NCI-H2081 (cell line): ENCODE results near the gene LZTS2.

ENCODE experiments used
- DNase-seq, 2 experiments: peaks; one replicate each; lab custom pipeline; 2025; lab: John Stamatoyannopoulos, UW

LZTS2 gene

DNA sequence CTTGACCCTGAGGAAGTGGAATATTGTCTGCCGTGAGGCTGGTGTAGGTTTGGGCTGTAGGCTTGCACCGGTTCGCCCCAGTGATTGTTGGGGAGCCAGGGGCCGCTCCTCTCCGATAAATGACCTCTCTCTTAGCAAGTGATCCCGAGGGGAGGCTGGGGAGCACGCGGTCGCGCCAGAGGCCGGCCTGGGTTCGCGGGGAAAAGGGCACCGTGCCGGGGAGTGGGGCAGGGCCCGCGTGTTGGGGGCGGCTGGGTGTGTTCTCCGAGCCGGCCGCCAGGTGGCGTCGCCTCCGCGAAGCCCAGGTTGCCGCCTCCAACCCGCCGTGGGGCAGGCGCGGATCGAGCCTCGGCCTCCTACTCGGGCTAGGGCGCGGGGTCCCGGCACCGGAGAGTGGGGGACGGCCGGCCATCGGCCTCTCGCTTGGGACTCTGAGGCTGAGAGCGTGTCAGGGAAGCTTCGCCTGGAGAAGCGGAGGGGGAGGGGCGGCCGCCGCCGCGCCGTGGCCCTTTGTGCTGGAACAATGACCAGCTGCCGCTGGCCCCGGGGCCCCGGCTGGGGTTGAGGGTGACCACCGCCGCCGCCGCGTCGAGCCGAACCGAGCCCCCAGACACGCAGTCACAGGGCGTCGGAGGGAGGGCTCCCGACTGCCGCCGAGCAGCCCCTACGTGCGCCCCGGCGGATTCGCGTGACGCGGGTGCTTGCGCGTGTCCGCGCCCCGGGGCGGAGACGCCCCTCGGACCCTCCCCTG, 442 bp upstream of the LZTS2 start:
- DNase-seq, result peak; percentile 43 to 56

DNA sequence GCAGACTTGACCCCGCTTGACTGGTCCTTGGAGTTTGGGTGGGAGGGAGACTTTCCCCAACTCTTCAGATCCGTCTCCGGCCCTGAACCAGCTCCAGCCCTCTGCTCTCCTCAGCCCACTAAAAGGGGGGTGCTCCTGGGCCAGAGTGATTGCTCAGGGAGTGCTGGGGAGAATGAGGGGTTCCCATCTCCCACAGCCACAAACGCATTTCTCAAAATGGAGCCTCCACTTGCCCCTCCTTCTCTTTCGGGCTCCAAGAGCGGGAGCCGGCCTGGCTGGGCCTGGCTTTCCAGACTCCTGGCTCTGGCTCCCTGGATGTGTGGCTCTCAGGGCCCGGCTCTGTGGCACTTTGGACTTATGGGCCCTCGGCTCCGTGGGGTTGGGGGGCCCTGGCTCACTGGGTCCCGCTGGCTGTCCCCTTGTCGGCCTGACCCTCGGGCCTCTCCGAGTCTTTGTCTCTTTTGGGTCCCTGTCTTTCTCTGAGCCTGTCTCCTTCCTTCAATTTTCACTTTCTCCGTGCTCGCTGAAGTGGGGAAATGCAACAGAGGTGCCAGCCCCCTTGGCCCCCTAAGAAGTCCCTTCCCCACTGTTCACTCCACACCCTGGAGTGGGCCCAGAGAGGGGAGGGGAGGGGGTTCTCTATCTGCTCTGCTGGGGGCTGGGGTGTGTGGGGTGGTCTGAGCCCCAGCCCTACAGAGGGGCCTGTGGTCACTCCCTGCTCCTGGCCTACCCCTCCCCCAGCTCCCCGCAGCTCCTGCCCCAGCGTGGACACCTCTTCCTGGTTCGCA, 713 bp downstream of the LZTS2 start:
- no peak for DNase-seq

DNA sequence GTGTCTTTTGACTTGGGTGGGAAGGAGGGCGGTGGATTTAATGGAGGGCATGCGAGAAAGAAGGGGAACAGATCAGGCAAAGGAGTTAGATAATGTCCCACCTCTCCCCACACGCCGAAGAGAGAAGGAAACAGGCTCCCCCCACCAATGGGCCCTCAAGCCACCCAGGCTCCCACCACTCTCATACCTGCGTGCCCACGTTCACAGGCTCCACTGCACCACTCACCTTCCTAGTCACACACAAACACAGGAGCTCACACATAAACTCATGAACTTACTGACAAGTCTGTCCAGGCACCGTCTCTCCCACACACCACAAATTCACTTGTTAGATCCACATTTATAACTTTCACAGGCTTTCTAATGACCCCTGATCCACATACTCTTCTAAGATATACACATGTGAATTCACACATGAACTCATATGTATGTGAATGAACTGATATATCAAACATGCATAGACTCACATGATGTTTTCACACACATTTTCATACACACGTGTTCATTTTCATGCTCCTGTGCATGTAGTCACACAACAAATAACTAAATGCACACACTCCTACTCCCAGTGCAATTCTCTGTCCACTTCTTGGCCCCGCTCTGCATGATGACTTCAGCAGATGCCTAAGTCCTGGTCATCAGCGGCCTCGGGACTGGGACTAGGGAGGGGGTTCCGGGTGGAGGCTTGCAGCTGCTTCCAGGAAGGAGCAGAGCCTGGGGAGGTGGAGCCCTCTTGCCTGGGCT, 1.5 kb downstream of the LZTS2 start:
- no peak for DNase-seq

DNA sequence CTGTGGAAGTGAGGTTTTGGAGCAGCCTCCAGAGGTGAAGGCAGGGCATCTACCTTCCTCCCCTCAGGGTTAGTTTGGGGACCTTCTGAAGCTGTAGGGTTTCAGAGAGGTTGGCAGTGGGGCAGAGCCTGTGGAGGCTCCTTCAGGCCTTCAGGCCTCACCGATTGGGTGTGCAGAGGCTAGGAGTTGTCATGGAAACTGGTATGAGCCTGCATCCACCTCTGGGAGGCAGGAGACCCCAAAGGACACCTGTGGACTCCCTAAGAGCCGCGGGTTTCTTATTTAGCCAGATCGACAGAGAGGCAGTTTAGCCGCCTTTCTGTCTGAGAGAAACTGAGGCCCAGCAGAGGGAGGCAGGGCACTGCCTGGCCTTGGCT, 2.0 kb downstream of the LZTS2 start:
- no peak for DNase-seq

DNA sequence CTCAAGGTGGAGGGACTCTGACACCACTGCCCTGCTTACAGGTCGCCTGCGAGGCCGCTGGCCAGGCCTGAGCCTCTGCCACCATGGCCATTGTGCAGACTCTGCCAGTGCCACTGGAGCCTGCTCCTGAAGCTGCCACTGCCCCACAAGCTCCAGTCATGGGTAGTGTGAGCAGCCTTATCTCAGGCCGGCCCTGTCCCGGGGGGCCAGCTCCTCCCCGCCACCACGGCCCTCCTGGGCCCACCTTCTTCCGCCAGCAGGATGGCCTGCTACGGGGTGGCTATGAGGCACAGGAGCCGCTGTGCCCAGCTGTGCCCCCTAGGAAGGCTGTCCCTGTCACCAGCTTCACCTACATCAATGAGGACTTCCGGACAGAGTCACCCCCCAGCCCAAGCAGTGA, 2.8 kb downstream of the LZTS2 start:
- no peak for DNase-seq

DNA sequence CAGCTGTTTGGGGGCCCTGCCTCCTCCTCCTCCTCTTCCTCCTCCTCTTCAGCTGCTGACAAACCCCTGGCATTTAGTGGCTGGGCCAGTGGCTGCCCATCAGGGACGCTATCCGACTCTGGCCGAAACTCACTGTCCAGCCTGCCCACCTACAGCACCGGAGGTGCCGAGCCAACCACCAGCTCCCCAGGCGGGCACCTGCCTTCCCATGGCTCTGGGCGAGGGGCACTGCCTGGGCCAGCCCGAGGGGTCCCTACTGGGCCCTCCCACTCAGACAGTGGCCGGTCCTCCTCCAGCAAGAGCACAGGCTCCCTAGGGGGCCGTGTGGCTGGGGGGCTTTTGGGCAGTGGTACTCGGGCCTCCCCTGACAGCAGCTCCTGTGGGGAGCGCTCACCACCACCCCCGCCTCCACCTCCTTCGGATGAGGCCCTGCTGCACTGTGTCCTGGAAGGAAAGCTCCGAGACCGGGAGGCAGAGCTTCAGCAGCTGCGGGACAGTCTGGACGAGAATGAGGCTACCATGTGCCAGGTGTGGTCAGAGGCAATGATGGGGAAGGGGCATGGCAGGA, 4.1 kb downstream of the LZTS2 start:
- DNase-seq, result no peak

DNA sequence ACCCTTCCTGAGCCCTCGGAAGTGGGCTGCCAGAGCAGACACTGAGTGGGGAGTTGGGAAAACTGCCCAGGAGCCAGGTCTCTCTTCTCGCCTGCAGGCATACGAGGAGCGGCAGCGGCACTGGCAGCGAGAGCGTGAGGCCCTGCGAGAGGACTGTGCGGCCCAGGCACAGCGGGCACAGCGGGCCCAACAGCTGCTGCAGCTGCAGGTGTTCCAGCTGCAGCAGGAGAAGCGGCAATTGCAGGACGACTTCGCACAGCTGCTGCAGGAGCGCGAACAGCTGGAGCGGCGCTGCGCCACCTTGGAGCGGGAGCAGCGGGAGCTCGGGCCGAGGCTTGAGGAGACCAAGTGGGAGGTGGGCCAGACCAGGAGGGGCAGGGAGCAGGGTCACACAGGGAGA, 5.8 kb downstream of the LZTS2 start:
- DNase-seq, result no peak

DNA sequence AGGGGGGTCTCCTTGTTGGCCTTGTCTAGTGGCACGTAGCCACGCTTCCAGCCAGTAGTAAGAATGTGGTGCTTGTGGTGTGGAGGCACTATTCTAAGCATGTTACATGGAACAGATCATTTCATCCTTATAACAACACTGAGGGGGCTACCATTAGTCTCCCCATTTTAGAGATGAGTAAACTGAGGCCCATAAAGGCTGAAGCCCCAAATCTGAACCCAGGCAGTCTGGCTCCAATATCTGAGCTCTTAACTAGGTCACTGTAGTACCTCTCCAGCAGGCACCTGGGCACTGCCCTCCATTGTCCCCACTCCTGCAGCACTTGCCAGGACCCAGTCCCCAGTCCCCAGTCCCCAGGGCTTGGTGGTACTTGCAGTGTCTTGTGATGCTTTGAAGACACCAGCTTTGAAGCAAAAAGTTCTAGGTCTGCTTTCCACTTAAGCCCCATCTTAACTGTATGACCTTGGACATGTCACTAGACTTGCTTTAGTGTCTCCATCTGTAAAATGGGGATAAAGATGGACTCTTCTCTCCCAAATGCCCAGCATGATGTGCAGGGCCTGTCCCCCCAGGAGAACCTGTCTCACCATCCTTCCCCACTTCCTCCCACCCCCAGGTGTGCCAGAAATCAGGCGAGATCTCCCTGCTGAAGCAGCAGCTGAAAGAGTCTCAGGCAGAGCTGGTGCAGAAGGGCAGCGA, 6.4 kb downstream of the LZTS2 start:
- DNase-seq, result no peak

DNA sequence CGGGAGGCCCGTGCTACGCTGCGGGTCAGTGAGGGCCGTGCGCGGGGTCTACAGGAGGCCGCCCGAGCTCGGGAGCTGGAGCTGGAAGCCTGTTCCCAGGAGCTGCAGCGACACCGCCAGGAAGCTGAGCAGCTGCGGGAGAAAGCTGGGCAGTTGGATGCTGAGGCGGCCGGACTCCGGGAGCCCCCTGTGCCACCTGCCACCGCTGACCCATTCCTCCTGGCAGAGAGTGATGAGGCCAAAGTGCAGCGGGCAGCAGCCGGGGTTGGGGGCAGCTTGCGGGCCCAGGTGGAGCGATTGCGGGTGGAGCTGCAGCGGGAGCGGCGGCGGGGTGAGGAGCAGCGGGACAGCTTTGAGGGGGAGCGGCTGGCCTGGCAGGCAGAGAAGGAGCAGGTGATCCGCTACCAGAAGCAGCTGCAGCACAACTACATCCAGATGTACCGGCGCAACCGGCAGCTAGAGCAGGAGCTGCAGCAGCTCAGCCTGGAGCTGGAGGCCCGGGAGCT, 7.0 kb downstream of the LZTS2 start:
- no peak for DNase-seq

DNA sequence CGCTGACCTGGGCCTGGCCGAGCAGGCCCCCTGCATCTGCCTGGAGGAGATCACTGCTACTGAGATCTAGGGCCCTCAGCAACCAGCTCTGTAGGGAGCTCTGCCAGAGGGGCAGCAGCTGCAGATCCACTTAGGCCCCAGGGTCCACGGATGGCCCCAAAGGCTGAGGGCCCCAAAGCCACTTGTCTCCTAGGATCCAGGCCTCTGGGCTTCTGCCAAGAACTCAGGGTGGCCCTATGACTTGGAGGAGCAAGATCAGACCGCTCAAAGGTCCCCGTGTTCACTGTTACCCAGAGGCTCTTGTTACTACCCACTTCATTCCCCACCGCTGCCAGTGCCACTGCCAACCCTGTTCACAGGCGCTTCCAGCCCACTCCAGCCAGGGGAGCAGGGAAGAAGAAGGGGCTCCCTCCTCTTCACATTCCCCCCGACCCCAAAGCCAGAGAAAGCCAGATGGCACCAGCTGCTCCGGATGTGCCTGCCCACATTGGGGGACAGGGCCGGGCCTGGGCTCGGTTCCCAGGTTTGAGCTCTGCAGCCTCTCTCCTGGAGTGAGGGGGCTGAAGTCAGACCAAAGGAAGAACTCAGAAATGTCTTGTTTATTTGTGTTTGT, 7.6 kb downstream of the LZTS2 start:
- no peak for DNase-seq

DNA sequence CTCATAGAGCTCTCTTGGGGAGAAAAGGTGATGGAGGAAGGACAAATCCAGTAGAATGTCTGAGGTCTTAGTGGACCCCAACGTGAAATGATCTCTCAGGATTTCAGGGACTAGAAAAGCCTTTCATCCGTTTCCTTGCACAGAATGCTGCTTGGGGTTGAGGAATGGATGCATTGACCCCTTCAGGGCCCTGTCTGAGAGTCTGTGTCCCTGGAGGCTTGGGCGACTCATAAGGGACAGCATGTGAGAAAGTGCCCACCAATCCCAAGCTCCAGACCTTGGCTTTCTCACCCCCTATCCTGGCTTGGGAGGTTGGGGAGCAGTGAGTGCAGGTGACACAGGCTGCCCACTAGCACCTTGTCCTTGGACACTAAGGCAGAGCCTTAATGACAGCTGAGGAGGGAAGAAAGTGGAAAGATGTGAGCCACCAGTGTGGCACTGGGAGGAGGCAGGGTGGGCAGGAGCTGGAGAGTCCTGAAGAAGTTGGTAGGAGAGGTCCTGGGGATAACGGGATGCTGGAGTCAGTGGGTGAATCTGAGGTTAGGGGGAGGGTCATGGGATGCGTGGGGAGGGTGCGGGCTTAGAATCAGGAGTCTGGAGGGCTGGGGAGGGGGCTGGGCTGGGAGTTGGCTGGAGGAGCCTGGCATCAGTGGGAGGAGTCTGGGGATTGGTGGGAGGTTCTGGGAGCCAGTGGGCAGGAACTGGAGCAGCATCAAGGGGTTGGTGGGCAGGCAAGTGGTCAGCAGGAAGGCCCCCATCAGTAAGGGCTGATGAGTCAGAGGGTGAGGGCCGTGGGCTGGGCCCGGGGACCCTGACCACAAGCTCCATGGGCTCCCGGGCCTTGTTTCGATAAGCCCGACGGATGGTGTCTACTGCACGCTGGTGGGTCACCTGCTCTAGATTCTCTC, 8.6 kb downstream of the LZTS2 start:
- DNase-seq, result no peak

DNA sequence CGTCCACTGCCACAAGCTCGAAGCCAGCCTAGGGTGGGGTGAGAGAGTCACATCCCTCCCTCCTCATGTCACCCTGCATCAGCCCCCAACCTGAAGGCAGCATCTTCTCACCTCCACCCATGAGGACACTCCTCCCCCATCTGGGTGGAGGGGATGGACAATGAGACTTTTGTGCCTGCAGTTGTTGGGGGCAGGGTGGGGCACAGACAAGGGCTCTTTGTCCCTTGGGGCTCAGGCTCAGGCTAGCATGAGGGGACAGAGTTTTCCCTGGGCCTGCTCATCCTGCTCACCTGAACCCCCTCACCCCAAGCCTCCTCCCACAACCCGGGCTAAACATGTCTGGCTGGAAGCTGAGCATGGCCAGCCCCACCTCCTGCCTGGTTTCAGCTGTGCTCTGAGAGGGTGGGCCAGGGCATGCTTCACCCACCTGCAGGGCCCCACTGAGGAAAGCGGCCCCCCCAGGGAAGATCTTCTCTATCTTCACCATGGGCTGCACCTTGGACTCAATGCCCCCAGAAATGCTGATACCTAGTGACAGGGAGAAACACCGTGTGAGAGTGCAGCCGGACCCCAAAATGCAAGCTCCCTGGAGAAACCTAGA, 9.3 kb downstream of the LZTS2 start:
- DNase-seq, result no peak

DNA sequence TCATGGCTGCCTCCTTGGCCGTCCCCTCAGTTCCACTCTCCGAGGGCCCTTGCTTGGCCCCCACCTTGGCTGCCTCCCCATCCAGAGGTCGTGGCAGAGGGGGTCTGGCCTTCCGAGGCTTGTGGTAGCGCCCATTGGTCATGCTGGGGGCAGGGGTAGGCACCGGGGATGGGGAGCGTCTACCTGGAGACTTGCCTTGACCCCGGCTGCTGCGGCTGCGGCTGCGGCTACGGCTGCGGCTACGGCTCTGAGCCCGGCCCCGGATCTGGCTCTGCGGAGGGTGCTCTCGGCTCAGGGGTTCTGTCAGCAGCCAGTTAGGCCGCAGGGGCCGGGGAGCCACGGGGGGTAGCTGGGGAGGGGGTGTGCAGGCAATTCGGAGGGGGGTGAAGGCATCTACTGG, 10.7 kb downstream of the LZTS2 start:
- no peak for DNase-seq

DNA sequence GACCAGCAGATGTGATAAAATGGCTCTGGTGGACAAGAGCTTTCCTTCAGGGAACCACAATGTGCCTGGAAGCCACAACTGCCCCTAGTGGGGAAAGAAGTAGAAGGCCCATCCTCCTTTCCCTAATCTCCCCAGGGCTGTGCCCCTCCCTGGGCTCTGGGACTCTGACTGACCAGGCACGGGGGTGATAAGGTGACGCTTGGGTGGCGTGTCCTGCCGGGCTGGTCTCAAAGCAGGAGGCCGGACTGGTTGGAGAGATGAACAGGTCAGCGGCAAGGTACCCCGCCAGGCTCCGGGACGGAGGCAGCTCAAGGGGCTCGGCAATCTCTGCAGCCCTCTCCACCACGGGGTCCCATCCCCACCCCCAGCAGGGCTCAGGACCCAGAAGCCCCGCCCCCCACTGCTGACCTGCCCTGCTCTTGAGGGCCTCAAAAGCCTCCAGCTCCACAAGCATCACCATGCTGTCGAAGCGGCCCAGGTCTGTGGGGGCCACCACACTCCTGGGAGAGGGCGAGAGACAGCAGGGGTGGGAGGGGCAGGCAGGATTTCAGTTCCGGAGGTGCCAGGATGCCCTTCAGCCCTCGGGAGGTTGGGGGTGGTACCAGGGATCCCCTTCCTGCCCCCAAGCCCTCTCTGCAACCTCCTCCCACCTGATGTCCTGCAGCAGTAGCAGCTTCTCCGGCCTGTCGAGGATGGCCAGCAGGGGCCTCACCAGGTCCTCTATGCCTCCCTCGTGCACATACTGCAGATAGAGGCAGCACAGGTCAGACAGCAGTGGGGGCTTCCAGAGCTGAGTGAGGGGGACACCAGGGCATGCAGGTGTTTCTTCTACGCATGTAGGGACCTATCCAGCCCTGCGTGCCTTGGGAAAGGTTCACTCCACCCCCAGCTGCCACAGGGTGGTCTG, 12.2 kb downstream of the LZTS2 start:
- DNase-seq, result no peak

DNA sequence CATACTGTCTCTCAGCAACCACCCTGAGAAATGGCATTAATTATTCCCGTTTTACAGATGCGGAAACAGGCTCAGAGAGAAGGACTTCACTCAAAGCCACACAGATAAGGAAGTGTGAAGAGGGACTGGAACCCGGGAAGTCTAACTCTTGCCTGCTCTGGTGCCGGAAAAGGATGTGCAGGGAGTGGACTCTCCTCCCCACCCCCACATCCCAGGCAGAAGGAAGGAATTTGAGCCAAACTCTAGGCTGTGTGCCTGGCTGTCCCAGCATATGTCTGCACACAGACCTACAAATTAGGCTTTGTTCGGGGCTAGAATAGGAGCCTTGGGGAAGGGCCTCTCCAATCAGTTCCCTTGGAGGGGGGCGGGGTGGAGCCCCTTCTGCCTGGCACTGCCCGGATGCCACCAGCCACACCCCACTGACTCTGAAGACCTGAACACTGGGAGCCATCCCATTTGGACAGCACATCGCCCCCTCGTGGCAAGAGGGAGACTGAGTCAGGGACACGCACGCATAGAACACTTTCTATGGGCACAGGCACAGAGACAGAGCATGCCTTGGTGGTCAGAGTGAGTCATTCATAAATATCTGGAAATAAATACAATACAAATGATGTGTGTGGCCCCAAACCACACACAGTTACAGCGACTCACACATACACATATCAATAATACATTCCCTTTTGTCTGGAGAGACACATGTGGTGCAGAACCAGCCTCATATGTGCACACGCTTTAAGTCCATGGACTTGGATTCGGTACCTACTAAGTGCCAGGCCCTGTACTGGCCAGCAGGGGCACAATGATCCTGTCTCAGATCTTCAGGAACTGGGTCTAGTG, 13.1 kb downstream of the LZTS2 start:
- peak; percentile 65 for DNase-seq

DNA sequence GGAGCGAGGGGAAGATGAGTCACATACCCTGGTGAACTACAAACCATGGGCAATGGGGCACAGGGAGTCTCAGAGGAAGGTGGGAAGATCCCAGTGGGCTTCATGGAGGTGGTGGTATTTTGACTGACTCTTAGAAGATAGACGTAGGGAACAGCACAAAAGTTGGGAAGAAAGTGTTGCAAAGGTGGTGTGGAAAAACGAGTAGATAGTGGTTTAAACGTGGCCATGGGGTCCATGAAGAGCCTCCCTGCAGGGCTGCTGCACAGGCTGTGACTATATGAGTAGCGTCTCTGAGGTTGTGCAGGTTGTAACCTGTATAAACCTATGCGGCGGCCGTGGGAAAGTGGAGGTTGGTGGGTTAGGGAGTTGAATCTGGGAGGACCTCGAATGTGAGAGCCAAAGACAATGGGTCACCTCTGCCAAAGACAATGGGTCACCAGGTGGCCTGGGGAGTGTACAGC, 13.8 kb downstream of the LZTS2 start:
- no peak for DNase-seq

DNA sequence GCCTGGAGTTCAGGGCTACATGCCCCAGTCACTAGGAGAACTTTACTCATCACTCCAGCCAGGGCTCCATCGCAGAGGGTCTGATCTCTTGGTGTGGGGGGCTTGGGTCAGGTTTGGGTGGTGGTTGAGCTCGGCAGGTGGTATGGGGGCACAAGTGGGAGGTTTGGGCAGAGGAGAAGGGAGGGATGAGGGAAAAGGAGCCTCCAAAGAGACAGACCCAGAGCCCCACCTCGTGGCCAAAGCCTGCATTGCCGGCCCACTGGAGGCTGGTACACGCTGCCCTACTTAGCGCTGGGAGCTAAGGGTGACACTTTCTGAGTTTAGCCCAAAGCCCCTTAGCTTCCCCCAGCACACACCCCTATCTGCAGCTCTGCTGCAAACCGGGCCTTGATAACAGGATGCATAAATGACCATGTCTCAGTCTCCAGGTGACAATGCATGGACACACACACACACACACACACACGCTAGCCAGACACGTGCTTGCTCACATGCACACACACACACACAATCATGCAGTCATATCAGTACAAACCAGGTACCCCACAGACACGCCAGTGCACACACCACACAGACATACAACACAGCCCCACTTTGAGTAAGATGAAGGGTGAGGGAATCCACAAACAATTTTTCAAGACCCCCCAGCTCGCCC, 14.7 kb downstream of the LZTS2 start:
- DNase-seq, result peak; percentile 28 to 37
